Tibial artery (tissue), 4 donors: ENCODE results near the gene CEP76.
"Not testable (repeated sequence)": the region's sequence is repeated elsewhere in the genome, so short reads cannot be mapped to it uniquely, and the experiment has no call there.

Source experiments
- DNase-seq, 2 donors: peaks; one replicate each; pipeline ENCODE4 v3.0.0-alpha.2; 2019
- H3K27ac ChIP-seq, 2 donors: fragments of 200-600 bp; sonication (generic) in 1 of 2; 1 replicate in 1 of 2; 2 replicates in 1 of 2; pipeline ENCODE4 v1.5.1; 2018 to 2019; ENCODE audit warnings: mild to moderate bottlenecking in 1 of 2
- H3K27me3 ChIP-seq, 2 donors: fragments of 200-600 bp; sonication (generic) in 1 of 2; one replicate each; pipeline versions ENCODE4 v1.5.1 to v1.6.0; 2016 to 2019
- H3K36me3 ChIP-seq, 3 donors: fragments of 200-600 bp; sonication (generic) in 2 of 3; one replicate each; pipeline ENCODE4 v1.5.1; 2016 to 2019; ENCODE audit warnings: mild to moderate bottlenecking in 2 of 3
- H3K4me1 ChIP-seq, 4 donors: fragments of 200-600 bp; sonication (generic) in 2 of 4; 1 replicate in 3 of 4; 2 replicates in 1 of 4; pipeline ENCODE4 v1.5.1; 2016 to 2019
- H3K4me3 ChIP-seq, 2 donors: fragments of 200-600 bp; sonication (generic) in 1 of 2; 1 replicate in 1 of 2; 2 replicates in 1 of 2; pipeline ENCODE4 v1.5.1; 2018 to 2019; ENCODE audit warnings: mild to moderate bottlenecking in 2 of 2
- H3K9me3 ChIP-seq, 3 donors: fragments of 200-600 bp; sonication (generic) in 1 of 3; one replicate each; pipeline ENCODE4 v1.5.1; 2016 to 2019
- CTCF ChIP-seq, 2 experiments: fragments of 200-600 bp in 1 of 2; fragments of 450-650 bp in 1 of 2; IDR thresholded peaks; one replicate each; pipeline ENCODE4 v1.5.1; 2017 to 2019; ENCODE audit warnings: antibody characterized with exemption in 2 of 2, mild to moderate bottlenecking in 1 of 2, moderate library complexity in 1 of 2
- intact Hi-C: fragments of 100-400 bp; cut with DNase I; formaldehyde crosslinking; loops from one replicate; pipeline ENCODE4 v1.15.0; 2023; ENCODE audit warnings: low total_unique reads

Gene CEP76

GRCh38 chr18:12647773-12648172 is 54.8 kb downstream of the CEP76 start:
- TF ChIP-seq CTCF (IDR thresholded peaks at IDR 0.05): no peak
- H3K27me3 ChIP-seq: no peaks in the 10 kb centered on the region
- intact Hi-C loops: loop anchor here (10.0 kb wide), 1 partner anchor 123 kb away; no protein-coding TSS in a partner anchor
- no peak for DNase-seq
- no peaks in the 10 kb centered on the region for H3K9me3 ChIP-seq
- peaks cover 0 to 45% (median 25%) of the 10 kb centered on the region in 4 donors for H3K4me1 ChIP-seq
- no peak overlapping the region for H3K27ac ChIP-seq
- no peaks in the 10 kb centered on the region for H3K36me3 ChIP-seq
- H3K4me3 ChIP-seq: no peak overlapping the region

GRCh38 chr18:12645751-12646203 is 56.7 kb downstream of the CEP76 start:
- peak overlapping the region; percentile 71 for H3K27ac ChIP-seq
- intact Hi-C loops: loop anchor here (10.0 kb wide), 1 partner anchor 121 kb away; no protein-coding TSS in a partner anchor

GRCh38 chr18:12645254-12645653 is 57.3 kb downstream of the CEP76 start:
- TF ChIP-seq CTCF (IDR thresholded peaks at IDR 0.05): no peak
- DNase-seq: no peak
- Histone ChIP-seq H3K27ac (peak overlapping the region; percentile 71), H3K4me1 (peaks cover 0 to 31% (median 17%) of the 10 kb centered on the region in 4 donors), H3K27me3 (no peaks in the 10 kb centered on the region), H3K9me3 (no peaks in the 10 kb centered on the region), H3K4me3 (peak overlapping the region; percentile 24 to 37), H3K36me3 (no peaks in the 10 kb centered on the region)
- intact Hi-C loops: loop anchor here (10.0 kb wide), 1 partner anchor 120 kb away; no protein-coding TSS in a partner anchor

More at GRCh38 chr18:12645751-12646203, 56.7 kb downstream of the CEP76 start:
- no peaks in the 10 kb centered on the region for H3K9me3 ChIP-seq
- H3K27me3 ChIP-seq: no peaks in the 10 kb centered on the region
- H3K4me3 ChIP-seq: peak overlapping the region; percentile 24 to 37
- peaks cover 0 to 26% (median 17%) of the 10 kb centered on the region in 4 donors for H3K4me1 ChIP-seq
- DNase-seq: peak; percentile 65 to 88
- H3K36me3 ChIP-seq: no peaks in the 10 kb centered on the region
- TF ChIP-seq CTCF (IDR thresholded peaks at IDR 0.05): no peak

GRCh38 chr18:12643756-12644155 is 58.8 kb downstream of the CEP76 start:
- H3K36me3 ChIP-seq, H3K27me3 ChIP-seq, H3K27ac ChIP-seq, H3K4me3 ChIP-seq, DNase-seq, H3K9me3 ChIP-seq: not testable (repeated sequence)
- intact Hi-C loops: loop anchor here (10.0 kb wide), 1 partner anchor 119 kb away; no protein-coding TSS in a partner anchor
- H3K4me1 ChIP-seq: peaks cover 0 to 31% (median 17%) of the 10 kb centered on the region in 4 donors

GRCh38 chr18:12640881-12641200 is 61.7 kb downstream of the CEP76 start:
- intact Hi-C loops: loop anchor here (10.0 kb wide), 1 partner anchor 116 kb away; no protein-coding TSS in a partner anchor
- H3K9me3 ChIP-seq: no peaks in the 10 kb centered on the region
- TF ChIP-seq CTCF (IDR thresholded peaks at IDR 0.05): no peak
- H3K27me3 ChIP-seq: no peaks in the 10 kb centered on the region
- no peak overlapping the region for H3K4me3 ChIP-seq
- DNase-seq: no peak
- H3K27ac ChIP-seq: no peak overlapping the region
- H3K4me1 ChIP-seq: peaks cover 0 to 33% (median 13%) of the 10 kb centered on the region in 4 donors
- no peaks in the 10 kb centered on the region for H3K36me3 ChIP-seq

GRCh38 chr18:12639990-12640880 is 62.3 kb downstream of the CEP76 start:
- Histone ChIP-seq H3K9me3 (no peaks in the 10 kb centered on the region), H3K36me3 (no peaks in the 10 kb centered on the region), H3K27me3 (no peaks in the 10 kb centered on the region), H3K27ac (no peak overlapping the region), H3K4me3 (no peak overlapping the region), H3K4me1 (peaks cover 0 to 28% (median 7%) of the 10 kb centered on the region in 4 donors)
- intact Hi-C loops: loop anchor here (10.0 kb wide), 1 partner anchor 115 kb away; no protein-coding TSS in a partner anchor
- DNase-seq: no peak
- no peak for TF ChIP-seq CTCF (IDR thresholded peaks at IDR 0.05)
